ENCODE measurements around the gene SMIM7. TPM values are rescaled to one million over a fixed set of nuclear protein-coding genes. Genes with fewer than 3 reads are reported as not detected.

Gene SMIM7
- total and polyA plus RNA-seq, 2 experiments from 2014 or later, result 79.0 to 89.9 TPM

DNA sequence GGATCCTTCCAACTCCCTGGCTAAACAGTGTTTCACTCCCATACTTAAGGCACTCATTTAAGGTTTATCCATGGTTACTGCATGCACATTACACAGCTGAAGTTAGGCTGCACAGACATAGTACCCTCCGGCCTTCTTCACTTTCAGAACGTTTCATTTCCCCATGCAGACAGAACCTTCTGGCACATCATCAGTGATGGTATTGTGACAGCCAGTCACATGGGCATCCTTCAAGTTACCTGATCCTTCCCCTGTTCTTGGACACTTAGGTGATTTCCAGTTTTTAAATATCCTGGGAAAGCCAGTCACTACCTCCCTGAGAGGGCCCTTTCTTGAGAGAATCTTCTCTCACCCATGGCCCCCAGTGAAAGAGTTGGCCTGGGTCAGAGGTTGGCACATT, 9.1 kb downstream of the SMIM7 start:
- Histone ChIP-seq H3K79me2 (ENCODE audit: insufficient read depth) (peaks cover 70% of the 10 kb centered on the region), H3K9me3 (ENCODE audit: low read depth) (no peaks in the 10 kb centered on the region), H3K36me3 (ENCODE audit: low read depth) (peaks cover 36% of the 10 kb centered on the region; the same call in 1 of the 2 replicates), H4K20me1 (ENCODE audit: insufficient read depth) (no peaks in the 10 kb centered on the region), H3K9ac (no peak overlapping the region), H2AFZ (no peak overlapping the region), H3K4me1 (ENCODE audit: insufficient read depth) (peaks cover 6% of the 10 kb centered on the region; the same call in 1 of the 2 replicates), H3F3A (ENCODE audit: insufficient read depth) (peaks cover 8% of the 10 kb centered on the region; the same call in 1 of the 2 replicates), H3K27ac (no peak overlapping the region), H3K4me3 (no peak overlapping the region), H3K27me3 (replicated peaks; ENCODE audit: insufficient read depth) (no peaks in the 10 kb centered on the region), H3K4me2 (ENCODE audit: unreplicated experiment) (no peak overlapping the region), H3K9me2 (ENCODE audit: insufficient read depth) (no peaks in the 10 kb centered on the region)
- in situ Hi-C loops (cut with MboI), result no loop called here
- 79 to 85% methylated on average over 2 of the region's 2 CpGs for WGBS, 2 experiments (ENCODE audit: low coverage in 1 of 2, low lambda C conversion rate in 2 of 2, missing lambda C conversion rate in 2 of 2)
- TF ChIP-seq EZH2 (IDR thresholded peaks at IDR 0.05; ENCODE audit: insufficient read depth, poor library complexity, severe bottlenecking), result no peak
- TF ChIP-seq EZH2phosphoT487 (IDR thresholded peaks at IDR 0.05; ENCODE audit: insufficient read depth, low read depth), result no peak
- no peak for DNase-seq

DNA sequence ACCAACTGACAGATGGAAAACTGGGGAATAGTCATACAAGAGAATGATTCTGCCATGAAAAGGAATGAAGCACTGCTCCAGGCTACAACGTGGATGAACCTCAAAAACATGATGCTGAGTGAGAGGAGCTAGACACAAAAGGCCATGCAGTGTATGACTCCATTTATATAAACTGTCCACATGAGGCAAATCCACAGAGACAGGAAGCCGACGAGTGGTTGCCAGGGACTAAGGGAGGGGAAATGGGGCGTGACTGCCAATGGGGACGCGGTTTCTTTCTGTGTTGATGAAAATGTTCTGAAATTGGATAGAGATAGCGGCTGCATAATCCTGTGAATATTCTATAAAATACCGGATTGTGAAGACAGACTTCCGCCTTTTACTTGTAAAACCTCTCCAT, 10.2 kb downstream of the SMIM7 start:
- 31 to 33% methylated on average over 9 of the region's 9 CpGs for WGBS, 2 experiments (ENCODE audit: low coverage in 1 of 2, low lambda C conversion rate in 2 of 2, missing lambda C conversion rate in 2 of 2)

DNA sequence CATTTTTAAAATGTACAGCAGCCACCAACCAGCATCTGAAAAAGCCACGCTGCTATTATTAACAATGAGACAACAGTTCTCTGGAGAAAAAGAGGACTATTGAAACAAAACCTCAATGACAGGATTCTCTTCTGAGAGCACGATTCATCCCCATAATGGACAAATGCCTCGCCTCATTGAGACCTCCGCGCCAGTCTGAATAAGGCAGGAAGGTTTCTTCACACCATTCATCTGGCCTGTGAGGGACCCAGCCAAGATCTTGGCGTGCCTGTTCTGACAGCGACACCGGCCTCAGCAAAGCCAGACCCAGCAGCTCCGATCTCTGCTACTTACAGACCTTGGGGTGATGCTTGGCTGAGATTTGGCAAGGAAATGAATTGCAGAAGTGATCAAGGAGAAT, 14.8 kb downstream of the SMIM7 start:
- H2AFZ ChIP-seq, result no peak overlapping the region
- no peaks in the 10 kb centered on the region for H3K9me2 ChIP-seq (ENCODE audit: insufficient read depth)
- TF ChIP-seq EZH2phosphoT487 (IDR thresholded peaks at IDR 0.05; ENCODE audit: insufficient read depth, low read depth) (no peak), EZH2 (IDR thresholded peaks at IDR 0.05; ENCODE audit: insufficient read depth, poor library complexity, severe bottlenecking) (no peak)
- DNase-seq, result no peak
- H4K20me1 ChIP-seq (ENCODE audit: insufficient read depth), result no peaks in the 10 kb centered on the region
- WGBS, 2 experiments (ENCODE audit: low coverage in 1 of 2, low lambda C conversion rate in 2 of 2, missing lambda C conversion rate in 2 of 2), result 97 to 99% methylated on average over 9 of the region's 9 CpGs
- in situ Hi-C loops (cut with MboI), result no loop called here
- H3K36me3 ChIP-seq (ENCODE audit: low read depth), result peaks cover 51% of the 10 kb centered on the region
- no peak overlapping the region for H3K4me3 ChIP-seq
- no peaks in the 10 kb centered on the region for H3K27me3 ChIP-seq (replicated peaks; ENCODE audit: insufficient read depth)
- no peaks in the 10 kb centered on the region for H3K9me3 ChIP-seq (ENCODE audit: low read depth)
- peaks cover 3% of the 10 kb centered on the region; the same call in 1 of the 2 replicates for H3K4me1 ChIP-seq (ENCODE audit: insufficient read depth)
- H3K27ac ChIP-seq, result no peak overlapping the region
- no peak overlapping the region for H3K4me2 ChIP-seq (ENCODE audit: unreplicated experiment)
- peaks cover 97% of the 10 kb centered on the region for H3K79me2 ChIP-seq (ENCODE audit: insufficient read depth)
- H3F3A ChIP-seq (ENCODE audit: insufficient read depth), result peaks cover 6% of the 10 kb centered on the region; the same call in 1 of the 2 replicates
- H3K9ac ChIP-seq, result no peak overlapping the region

More for the DNA sequence above, 10.2 kb downstream of the SMIM7 start:
- no peaks in the 10 kb centered on the region for H3K27me3 ChIP-seq (replicated peaks; ENCODE audit: insufficient read depth)
- H3K36me3 ChIP-seq (ENCODE audit: low read depth), result peaks cover 40% of the 10 kb centered on the region; the same call in 1 of the 2 replicates
- H3K79me2 ChIP-seq (ENCODE audit: insufficient read depth), result peaks cover 71% of the 10 kb centered on the region
- DNase-seq, result peak; percentile 54
- TF ChIP-seq EZH2 (IDR thresholded peaks at IDR 0.05; ENCODE audit: insufficient read depth, poor library complexity, severe bottlenecking) (no peak), EZH2phosphoT487 (IDR thresholded peaks at IDR 0.05; ENCODE audit: insufficient read depth, low read depth) (no peak)
- no peak overlapping the region for H3K4me3 ChIP-seq
- no peak overlapping the region for H3K4me2 ChIP-seq (ENCODE audit: unreplicated experiment)
- H3K9ac ChIP-seq, result no peak overlapping the region
- no peaks in the 10 kb centered on the region for H3K9me2 ChIP-seq (ENCODE audit: insufficient read depth)
- H3F3A ChIP-seq (ENCODE audit: insufficient read depth), result peaks cover 8% of the 10 kb centered on the region; the same call in 1 of the 2 replicates
- 0 out of 2 replicates have a peak overlapping the region, but pooled peaks have one; percentile 35 for H3K27ac ChIP-seq
- no peaks in the 10 kb centered on the region for H3K9me3 ChIP-seq (ENCODE audit: low read depth)
- in situ Hi-C loops (cut with MboI), result no loop called here
- H3K4me1 ChIP-seq (ENCODE audit: insufficient read depth), result peaks cover 6% of the 10 kb centered on the region; the same call in 1 of the 2 replicates
- H2AFZ ChIP-seq, result no peak overlapping the region
- H4K20me1 ChIP-seq (ENCODE audit: insufficient read depth), result no peaks in the 10 kb centered on the region

DNA sequence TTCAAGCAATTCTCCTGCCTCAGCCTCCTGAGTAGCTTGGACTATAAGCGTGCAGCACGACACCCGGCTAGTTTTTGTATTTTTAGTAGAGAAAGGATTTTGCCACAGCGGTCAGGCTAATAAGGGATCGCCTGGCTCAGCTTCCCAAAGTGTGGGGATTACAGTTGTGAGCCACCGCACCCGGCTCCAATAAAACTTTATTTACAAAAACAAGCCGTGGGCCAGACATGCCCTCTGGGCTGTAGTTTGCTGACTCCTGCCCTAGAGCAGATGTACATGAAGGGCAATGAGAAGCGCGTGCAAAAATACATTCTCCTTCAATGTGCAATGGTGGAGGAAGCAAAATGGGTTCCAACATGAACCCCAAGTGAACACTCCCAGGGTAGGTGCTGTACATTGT, 18.2 kb downstream of the SMIM7 start:
- H4K20me1 ChIP-seq (ENCODE audit: insufficient read depth), result no peaks in the 10 kb centered on the region
- no peak overlapping the region for H3K4me2 ChIP-seq (ENCODE audit: unreplicated experiment)
- TF ChIP-seq EZH2phosphoT487 (IDR thresholded peaks at IDR 0.05; ENCODE audit: insufficient read depth, low read depth) (no peak), EZH2 (IDR thresholded peaks at IDR 0.05; ENCODE audit: insufficient read depth, poor library complexity, severe bottlenecking) (no peak)
- no peak overlapping the region for H3K27ac ChIP-seq
- H3K27me3 ChIP-seq (replicated peaks; ENCODE audit: insufficient read depth), result no peaks in the 10 kb centered on the region
- no peaks in the 10 kb centered on the region for H3F3A ChIP-seq (ENCODE audit: insufficient read depth)
- in situ Hi-C loops (cut with MboI), result no loop called here
- no peak overlapping the region for H2AFZ ChIP-seq
- H3K4me1 ChIP-seq (ENCODE audit: insufficient read depth), result no peaks in the 10 kb centered on the region
- no peak for DNase-seq
- WGBS, 2 experiments (ENCODE audit: low coverage in 1 of 2, low lambda C conversion rate in 2 of 2, missing lambda C conversion rate in 2 of 2), result 98% methylated on average over 10 of the region's 10 CpGs
- no peaks in the 10 kb centered on the region for H3K9me2 ChIP-seq (ENCODE audit: insufficient read depth)
- H3K4me3 ChIP-seq, result no peak overlapping the region
- H3K9me3 ChIP-seq (ENCODE audit: low read depth), result no peaks in the 10 kb centered on the region
- peaks cover 99% of the 10 kb centered on the region for H3K79me2 ChIP-seq (ENCODE audit: insufficient read depth)
- H3K36me3 ChIP-seq (ENCODE audit: low read depth), result peaks cover 47% of the 10 kb centered on the region
- no peak overlapping the region for H3K9ac ChIP-seq

Measured in GM23248 (cell line).